ENCODE measurements around the gene XIRP2. TPM values are rescaled to one million over a fixed set of nuclear protein-coding genes. Genes with fewer than 3 reads are reported as not detected.

The XIRP2 gene
- total and polyA plus RNA-seq, 2 of the 8 experiments (the other 6 are each of a cell fraction or from before 2014, with no cell fraction given), result 0.11 TPM; not detected in 1

DNA sequence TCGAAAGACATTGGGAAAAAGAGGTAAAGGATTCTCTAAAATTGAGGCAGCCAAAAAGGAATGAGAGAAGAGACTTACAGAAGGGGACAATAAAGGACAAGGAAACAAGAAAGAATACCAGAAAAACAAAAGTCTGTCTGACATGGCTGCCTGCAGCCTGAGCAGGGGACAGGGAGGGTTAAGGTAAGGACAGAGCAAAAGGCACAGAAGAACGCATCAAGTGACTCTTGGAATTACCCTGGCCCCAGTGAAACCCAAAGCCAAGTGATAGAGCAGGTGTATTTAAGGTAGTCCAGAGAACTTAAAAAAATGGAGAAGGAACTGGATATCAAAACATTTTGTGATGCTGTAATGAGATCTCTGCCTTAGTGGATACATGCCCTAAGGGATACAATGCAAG, 47.1 kb upstream of the XIRP2 start (continued):
- TF ChIP-seq MAFK (IDR thresholded peaks at IDR 0.05; ENCODE audit: low read depth, low read length), result no peak
- TF ChIP-seq, protein P1, sequence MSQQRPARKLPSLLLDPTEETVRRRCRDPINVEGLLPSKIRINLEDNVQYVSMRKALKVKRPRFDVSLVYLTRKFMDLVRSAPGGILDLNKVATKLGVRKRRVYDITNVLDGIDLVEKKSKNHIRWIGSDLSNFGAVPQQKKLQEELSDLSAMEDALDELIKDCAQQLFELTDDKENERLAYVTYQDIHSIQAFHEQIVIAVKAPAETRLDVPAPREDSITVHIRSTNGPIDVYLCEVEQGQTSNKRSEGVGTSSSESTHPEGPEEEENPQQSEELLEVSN (IDR thresholded peaks at IDR 0.05), result no peak

Measured in H1 (cell line).